OCI-M2 (cell line): ENCODE data around the gene EFCAB11.
A peak's percentile ranks its signal among the peaks of the same experiment; 100 is the strongest.

Experiments used
- DNase-seq: peaks from one replicate; lab custom pipeline; 2025; ENCODE audit not compliant: unreplicated experiment; lab: John Stamatoyannopoulos, UW

The EFCAB11 gene, protein sequence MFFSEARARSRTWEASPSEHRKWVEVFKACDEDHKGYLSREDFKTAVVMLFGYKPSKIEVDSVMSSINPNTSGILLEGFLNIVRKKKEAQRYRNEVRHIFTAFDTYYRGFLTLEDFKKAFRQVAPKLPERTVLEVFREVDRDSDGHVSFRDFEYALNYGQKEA

GRCh38 chr14:89954070-89955021, at the start of gene EFCAB11:
TSS of gene EFCAB11 (minus strand) at chr14:89954730. CDS start at chr14:89954660, 70 bp downstream.
- peak; percentile 92 for DNase-seq

DNA sequence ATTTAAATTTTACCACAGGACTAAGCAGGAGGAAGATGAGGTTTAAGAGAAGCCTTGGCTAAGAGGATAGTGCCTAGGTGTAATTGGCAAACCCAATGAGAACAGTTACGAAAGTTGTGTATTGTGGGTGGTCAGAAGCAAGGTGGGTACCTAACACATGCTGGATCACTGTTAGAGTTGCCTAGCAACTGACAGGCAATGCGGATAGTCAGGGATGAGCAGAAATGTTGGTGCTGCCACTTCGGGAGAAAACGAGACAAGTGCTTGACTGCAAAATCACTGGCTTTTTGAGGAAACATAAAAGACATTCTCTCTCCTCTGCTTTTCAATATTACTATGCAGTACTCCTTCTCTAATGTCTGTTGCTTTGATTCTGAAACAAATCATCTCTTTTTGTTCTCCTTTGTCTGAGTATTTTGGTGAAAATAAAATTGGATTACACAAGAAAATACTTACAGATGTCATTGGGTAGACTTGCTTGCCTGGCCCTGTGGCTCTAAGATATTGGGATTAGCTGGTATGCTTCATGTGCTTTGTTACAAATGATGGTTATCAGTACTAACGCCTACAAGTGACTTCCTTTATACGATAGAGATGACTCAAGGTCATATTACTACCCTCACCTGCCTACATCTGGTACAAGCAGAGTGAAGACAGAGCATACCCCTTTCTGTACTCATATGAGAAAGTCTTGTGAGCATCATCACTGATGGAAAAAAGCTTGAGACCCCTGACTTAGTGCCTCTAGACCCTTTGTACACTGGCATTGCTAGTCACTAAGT, 49.2 kb upstream of the EFCAB11 start:
- DNase-seq: no peak

DNA sequence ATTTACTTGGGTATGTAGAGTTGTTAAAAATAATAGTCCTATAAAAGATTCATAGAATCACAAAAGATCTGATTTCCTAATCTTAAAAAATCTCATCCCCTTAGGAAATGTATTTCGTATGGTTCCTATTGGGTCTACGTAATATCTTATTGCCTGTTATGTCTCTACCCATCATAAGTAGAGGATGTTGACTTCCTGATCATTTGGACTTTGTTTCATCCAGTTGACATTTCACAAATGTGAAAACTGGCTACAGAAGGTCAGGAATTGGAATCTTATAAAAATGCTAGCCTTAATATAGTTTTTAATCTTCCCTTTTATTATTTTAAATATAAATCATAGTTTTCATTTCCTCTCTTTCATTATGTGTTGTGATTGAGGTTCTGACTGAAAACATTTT, 46.4 kb upstream of the EFCAB11 start:
- no peak for DNase-seq

DNA sequence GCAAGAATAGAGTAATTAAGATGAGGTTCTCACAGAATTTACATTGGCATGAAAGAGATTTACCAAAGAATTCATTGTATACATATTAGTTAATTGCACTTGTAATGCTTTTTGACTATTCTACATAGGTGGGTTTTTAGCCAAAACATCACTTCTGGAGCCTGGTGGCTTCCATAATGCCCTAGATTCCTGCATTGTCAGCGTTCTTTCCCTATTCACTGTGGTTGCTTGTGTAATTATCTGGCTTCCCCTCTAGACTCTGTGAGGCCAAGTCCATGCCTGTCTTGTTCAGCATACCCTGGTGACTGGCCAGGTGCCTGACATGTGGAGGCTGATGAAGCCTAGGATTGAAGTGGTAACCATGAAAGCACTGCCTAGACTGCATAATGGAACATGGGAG, 42.4 kb upstream of the EFCAB11 start:
- no peak for DNase-seq

DNA sequence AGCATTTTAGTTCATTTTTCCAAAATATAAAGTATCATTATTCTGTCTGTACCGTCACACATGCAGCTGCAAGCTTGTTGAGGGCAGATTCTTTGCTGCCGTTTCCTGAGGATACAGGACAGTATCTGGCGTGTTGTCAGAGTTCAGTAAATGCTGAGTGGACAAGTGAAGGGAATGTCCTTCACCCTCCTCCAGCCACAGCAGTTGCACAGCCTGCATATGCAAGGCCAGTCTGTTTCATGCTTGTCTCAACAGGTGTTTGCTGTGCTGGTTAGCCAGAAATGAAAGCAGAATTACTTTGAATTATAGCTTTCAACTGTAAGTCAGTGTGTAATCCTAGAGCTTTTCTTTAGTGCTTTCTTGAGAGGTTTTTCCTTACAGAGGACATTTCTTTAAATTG, 37.7 kb upstream of the EFCAB11 start:
- no peak for DNase-seq

- no peak for DNase-seq
These were observed 36.2 kb upstream of the EFCAB11 start for GRCh38 chr14:89990623-89991275.

DNA sequence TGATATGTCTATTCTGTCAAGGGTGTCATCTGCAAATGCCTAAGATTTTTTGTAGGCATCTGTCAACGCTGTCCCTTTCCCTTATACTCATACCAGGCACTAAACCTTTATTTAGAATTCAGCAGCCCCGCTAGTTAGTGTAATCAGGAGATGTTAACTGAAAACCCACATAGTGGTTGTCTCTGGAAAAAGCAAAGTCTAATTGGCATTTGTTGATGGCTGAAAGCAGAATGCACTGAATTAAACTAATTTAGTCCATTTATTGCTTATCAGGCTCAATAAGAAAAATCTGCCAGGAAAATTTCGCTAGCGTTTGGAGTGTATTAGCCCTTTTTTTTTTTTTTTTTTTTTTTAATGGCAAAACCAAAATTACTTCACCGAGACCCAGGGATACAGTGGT, 35.7 kb upstream of the EFCAB11 start:
- no peak for DNase-seq

GRCh38 chr14:89988787-89989186, 34.3 kb upstream of the EFCAB11 start:
- no peak for DNase-seq

DNA sequence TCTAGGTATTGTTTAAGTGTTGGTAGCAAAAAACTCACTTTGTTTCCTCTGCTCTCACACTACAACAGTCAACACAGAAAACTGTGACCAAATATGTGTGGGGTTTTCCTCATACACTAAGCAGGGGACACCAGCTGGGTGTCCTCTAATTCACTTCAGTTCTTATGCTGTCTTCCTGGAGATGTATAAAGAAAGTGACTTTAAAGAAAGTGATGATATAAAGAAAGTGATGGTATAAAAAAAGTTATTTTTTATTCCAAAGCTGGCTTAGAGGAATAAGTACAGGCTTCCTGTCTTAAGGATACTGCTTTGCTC, 32.6 kb upstream of the EFCAB11 start:
- no peak for DNase-seq

DNA sequence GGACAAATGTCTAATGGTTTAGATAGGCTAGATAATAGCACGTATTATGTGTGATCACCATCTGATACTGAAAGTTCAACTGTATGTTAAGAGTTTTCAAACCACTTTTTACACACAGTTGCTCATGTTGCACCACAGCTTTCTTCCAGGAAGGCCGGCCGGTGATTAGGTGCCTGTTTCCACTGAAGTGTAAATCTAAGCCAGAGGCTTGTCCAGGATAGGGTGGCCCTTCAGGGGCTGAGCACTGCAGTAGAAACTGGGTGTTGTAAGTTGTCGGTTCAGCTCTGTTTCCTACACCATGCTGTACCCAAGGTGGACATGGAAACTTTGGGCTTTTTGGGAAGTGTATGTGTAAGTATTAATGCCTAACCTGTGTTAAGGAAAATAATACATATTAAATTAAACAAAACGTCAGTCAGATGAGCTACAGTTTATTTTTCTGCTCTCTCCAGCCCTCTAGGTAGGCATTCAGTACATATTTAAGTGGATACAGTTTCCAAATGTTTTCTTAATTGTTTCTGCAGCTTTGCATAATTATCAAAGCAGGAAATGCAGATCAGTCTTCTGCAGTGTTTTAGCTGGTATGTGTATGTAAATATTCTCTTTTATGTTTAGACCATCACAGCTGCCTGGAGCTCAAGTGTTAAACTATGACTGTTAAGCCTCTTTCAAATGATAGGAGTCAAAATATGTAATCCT, 32.1 kb upstream of the EFCAB11 start:
- DNase-seq: no peak

DNA sequence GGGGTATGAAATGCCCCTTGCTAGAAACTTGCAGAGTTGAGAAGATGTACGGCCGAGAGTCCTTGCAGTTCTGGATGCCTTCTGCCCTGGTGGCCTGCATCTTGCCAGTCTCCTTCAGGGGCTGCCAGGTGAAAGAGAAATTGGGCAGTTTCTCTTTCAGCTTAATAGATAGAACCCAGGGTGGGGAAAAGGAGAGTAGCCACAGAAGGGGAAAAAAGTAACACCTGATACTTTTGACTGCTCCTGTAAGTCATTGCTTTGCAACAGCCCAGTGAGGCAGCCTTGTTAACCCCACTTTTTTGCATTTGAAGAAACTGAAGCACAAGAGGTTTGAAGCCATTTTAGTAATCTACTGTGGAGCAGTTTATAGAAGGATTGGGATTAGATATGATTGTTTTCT, 28.8 kb upstream of the EFCAB11 start:
- no peak for DNase-seq

DNA sequence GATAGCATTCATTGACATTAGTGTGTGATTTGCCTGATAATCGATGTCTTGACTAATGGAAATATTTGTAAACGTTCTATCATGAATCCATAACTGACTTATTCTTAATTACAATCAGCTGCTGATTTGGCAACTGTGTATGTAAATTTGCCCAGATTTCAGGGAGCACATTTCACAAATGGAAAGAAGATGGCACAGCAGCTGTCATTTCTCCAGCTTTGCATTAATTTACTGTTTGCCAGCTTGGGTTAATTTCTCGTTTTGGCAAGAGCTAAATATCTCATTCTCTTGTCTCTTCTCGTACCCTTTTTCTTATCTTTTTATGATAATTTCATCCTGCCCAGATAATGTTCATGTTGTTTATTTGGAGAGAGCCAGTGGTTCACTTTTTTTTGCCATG, 24.1 kb upstream of the EFCAB11 start:
- no peak for DNase-seq

DNA sequence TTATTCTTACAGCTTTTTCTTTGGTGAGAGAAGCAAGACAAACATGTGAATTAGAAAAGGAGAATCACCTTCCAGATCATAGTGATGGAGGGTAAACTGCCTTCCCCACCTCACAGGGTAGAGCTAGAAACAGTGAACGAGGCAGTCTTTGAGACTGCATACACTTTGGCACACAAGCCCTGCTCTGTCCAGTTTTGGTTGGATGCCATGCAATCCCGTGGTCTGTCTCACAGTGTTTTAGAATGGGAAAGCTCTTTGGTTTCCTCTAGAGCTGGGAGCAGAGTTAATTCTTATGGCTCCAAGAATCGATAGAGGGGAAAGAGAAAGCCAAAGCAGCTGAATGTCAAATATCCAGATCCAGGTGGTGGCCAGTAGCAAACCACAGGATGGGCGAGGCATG, 23.1 kb upstream of the EFCAB11 start:
- DNase-seq: no peak

- DNase-seq: no peak
These were observed 18.8 kb upstream of the EFCAB11 start for GRCh38 chr14:89973234-89973823.

DNA sequence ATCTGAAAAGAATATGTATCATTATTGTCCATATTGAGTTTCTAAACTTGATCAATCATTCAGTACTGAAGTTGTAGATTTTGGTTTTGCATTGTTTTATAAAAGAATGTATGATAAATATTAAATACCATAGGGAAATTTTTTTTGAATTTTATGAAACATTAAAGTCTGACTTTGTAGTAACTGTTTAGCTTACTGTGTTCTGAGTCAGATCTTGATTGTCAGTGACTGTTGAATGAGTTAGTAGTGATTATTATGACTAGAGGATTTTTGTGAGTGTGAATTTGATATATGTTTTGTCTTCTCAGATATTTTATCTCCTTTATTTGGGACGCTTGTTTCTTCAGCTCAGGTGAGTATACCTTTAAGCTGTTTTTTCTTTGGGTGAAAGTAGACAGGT, 11.3 kb upstream of the EFCAB11 start:
- no peak for DNase-seq

DNA sequence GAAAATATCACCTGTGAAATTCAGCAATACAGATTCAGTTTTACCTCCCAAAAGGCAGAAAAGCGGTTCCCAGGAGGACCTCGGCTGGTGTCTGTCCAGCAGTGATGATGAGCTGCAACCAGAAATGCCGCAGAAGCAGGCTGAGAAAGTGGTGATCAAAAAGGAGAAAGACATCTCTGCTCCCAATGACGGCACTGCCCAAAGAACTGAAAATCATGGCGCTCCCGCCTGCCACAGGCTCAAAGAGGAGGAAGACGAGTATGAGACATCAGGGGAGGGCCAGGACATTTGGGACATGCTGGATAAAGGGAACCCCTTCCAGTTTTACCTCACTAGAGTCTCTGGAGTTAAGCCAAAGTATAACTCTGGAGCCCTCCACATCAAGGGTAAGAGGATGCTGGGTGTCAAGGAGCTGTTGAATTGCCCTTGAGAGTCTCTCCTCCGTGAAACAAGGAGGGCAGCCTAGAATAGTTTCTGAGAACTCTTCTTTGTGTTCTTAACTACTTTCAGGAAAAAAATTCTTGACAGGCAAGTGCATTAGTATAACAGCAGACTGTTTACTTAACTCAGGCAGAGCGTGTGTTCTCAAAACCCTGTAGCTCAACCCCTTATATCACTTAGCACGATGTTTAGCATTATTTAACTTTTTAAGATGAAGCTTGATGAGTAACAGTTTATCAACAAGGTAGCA, 8.9 kb upstream of the EFCAB11 start:
- DNase-seq: no peak

GRCh38 chr14:89960914-89961313, 6.4 kb upstream of the EFCAB11 start:
- no peak for DNase-seq

GRCh38 chr14:89959853-89960445, 5.4 kb upstream of the EFCAB11 start:
- DNase-seq: no peak

- DNase-seq: no peak
These were observed 4.4 kb upstream of the EFCAB11 start for GRCh38 chr14:89958966-89959365.
